Subcutaneous adipose tissue (tissue), 4 donors: ENCODE results near the gene UBAP2. TPM values are rescaled to one million over a fixed set of nuclear protein-coding genes. Genes with fewer than 3 reads are reported as not detected.

ENCODE experiments used
- total RNA-seq, 4 donors: library from RNA; depleted of rRNA; stranded (reverse); fragments of >200 nt; gene quantifications; one replicate each; pipeline ENCODE4 v1.1.0, GENCODE V29; 2016
- TF ChIP-seq, protein P1 (sequence below): fragments of 450-650 bp; IDR thresholded peaks from one replicate; pipeline ENCODE4 v1.5.1; 2016; ENCODE audit warnings: low read depth, mild to moderate bottlenecking, control low read depth, antibody characterized with exemption, moderate library complexity

Gene UBAP2
- total RNA-seq, 4 donors from 2014 or later = 20.5 to 29.6 (median 22.7) TPM

DNA sequence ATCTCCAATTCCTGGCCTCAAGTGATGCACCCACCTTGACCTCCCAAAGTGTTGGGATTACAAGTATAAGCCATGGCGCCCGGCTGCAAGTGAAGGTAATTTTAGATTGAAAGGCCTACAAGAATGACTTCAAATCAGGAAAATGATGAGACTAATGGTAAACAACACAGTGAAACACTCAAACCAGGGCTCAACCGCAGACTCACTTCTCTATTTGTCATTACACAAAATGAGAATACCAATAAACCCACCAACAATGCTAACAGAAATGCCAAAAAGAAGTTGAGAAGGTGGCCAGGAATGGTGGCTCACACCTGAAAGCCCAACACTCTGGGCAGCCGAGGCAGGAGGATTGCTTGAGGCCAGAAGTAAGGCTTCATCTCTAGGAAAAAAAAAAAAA lies 92.1 kb downstream of the UBAP2 start:
- TF ChIP-seq, protein P1, sequence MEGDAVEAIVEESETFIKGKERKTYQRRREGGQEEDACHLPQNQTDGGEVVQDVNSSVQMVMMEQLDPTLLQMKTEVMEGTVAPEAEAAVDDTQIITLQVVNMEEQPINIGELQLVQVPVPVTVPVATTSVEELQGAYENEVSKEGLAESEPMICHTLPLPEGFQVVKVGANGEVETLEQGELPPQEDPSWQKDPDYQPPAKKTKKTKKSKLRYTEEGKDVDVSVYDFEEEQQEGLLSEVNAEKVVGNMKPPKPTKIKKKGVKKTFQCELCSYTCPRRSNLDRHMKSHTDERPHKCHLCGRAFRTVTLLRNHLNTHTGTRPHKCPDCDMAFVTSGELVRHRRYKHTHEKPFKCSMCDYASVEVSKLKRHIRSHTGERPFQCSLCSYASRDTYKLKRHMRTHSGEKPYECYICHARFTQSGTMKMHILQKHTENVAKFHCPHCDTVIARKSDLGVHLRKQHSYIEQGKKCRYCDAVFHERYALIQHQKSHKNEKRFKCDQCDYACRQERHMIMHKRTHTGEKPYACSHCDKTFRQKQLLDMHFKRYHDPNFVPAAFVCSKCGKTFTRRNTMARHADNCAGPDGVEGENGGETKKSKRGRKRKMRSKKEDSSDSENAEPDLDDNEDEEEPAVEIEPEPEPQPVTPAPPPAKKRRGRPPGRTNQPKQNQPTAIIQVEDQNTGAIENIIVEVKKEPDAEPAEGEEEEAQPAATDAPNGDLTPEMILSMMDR = no peak

- TF ChIP-seq, protein P1 = no peak
Measured at GRCh38 chr9:33952066-33952465, 96.6 kb downstream of the UBAP2 start.

DNA sequence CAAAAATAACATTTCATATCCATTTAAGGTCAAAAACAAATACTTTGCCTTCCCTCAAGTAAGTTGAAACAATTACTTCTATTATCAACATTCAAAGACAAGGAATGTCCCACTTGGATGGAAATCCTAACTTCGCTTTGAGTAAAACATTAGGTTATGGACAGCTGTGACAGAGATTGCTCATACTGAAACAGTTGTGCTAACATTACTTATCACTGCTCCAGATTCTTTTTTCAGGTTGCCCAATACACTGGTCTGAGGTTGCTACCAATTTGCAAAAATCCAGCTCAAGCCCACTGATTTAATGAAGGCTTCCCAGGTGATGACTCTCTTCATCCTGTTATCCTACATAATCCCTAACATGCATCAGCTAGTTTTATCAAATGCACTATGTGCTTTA lies 98.3 kb downstream of the UBAP2 start:
- TF ChIP-seq, protein P1 = no peak

GRCh38 chr9:33946779-33947535 lies 101.7 kb downstream of the UBAP2 start:
- TF ChIP-seq, protein P1 = no peak

DNA sequence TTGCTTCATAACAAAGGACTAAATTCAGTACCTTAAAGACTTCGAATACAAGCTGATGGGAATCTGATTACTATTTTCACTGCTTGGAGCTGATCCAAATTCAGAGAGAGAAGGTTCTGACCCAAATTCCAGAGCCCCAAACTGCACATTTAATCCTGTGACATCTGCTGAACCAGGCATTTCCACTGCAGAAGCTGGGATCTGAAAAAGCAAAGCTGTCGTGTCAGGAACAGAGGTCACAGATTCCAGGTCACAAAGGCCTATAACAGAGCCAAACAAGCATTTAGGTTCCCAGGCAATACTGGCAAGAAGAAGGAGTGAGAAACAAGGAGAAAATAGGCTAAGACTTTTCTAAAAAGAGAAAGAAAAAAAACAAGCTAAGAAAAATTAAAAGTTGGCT lies 105.3 kb downstream of the UBAP2 start:
- TF ChIP-seq, protein P1 = no peak

DNA sequence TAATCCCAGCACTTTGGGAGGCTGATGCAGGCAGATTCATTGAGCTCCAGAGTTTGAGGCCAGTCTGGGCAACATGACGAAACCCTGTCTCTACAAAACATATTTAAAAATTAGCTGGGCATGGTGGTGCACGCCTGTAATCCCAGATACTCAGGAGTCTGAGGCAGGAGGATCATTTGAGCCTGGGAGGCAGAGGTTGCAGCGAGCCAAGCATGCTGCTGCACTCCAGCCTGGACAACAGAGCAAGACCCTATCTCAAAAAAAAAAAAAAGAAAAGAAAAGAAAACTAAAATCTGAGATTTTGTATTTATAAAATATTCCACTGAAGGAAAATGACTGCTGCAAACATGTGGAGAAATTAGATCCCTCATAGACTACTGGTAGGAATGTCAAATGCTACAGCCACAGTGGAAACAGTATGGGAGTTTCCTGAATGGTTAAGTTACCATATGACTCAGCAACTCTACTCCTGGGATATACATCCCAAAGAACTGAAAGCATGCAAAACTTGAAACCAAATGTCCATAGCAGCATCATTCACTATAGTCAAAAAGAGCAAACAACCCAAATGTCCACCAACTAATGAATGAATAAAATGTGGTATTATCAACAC lies 106.1 kb downstream of the UBAP2 start:
- TF ChIP-seq, protein P1 = no peak
